Transverse colon (tissue), 3 donors: Measurements from ENCODE around the gene GRB14.

ENCODE experiments used
- CTCF ChIP-seq, 5 experiments: fragments of 200-600 bp in 3 of 5; fragments of 450-650 bp in 2 of 5; sonication (generic) in 3 of 5; IDR thresholded peaks; 1 replicate in 2 of 5; 2 replicates in 3 of 5; pipeline ENCODE4 v1.5.1; 2016 to 2017; ENCODE audit warnings: antibody characterized with exemption in 5 of 5, inconsistent platforms in 3 of 5, mild to moderate bottlenecking in 2 of 5, moderate library complexity in 1 of 5
- EP300 ChIP-seq: sonication (generic); formaldehyde crosslinking; IDR thresholded peaks from one replicate; pipeline ENCODE4 v1.6.1; 2017; ENCODE audit warnings: antibody characterized with exemption, low read depth

- no peak for TF ChIP-seq CTCF (IDR thresholded peaks at IDR 0.05)
- no peak for TF ChIP-seq EP300
These were observed 11.5 kb downstream of the GRB14 start for GRCh38 chr2:164609790-164610189.
